B cell (primary cell): Measurements from ENCODE around the gene JPT1. TPM values are rescaled to one million over a fixed set of nuclear protein-coding genes. Genes with fewer than 3 reads are reported as not detected.

Experiments
- ATAC-seq: fragments of 200-7000 bp; cut with Tn5 transposase; one replicate; pipeline ENCODE4 v1.10.0; 2021; ENCODE audit warnings: low read depth, mild to moderate bottlenecking, moderate number of reproducible peaks, moderate library complexity
- CTCF ChIA-PET: fragments of 350-600 bp; sonication (Branson Sonifier 250); formaldehyde crosslinking; loops from one replicate; lab custom pipeline; 2021; ENCODE audit warnings: antibody characterized with exemption, inconsistent platforms; lab: Charles Lee
- POLR2A ChIA-PET: fragments of 350-600 bp; sonication (Branson Sonifier 250); formaldehyde crosslinking; loops from one replicate; lab custom pipeline; 2021; ENCODE audit warnings: antibody characterized with exemption; lab: Charles Lee
- DNase-seq: peaks from one replicate; pipeline ENCODE4 v3.0.0; 2013
- H2AFZ ChIP-seq: 2 replicates; pipeline ENCODE4 v1.6.1; 2012; ENCODE audit warnings: mild to moderate bottlenecking, low read depth, low read length; ENCODE audit not compliant: insufficient read depth, poor library complexity, severe bottlenecking
- H3K27ac ChIP-seq, 2 donors: 1 replicate in 1 of 2; 2 replicates in 1 of 2; pipeline ENCODE4 v1.5.1; 2012 to 2013; ENCODE audit warnings: low read length in 2 of 2, mild to moderate bottlenecking in 2 of 2, moderate library complexity in 1 of 2
- H3K27me3 ChIP-seq, 4 experiments: fragments of 200-600 bp in 1 of 4; sonication (generic) in 1 of 4; replicated peaks in 1 of 4; 1 replicate in 2 of 4; 2 replicates in 2 of 4; pipeline versions ENCODE4 v1.6.1 to v1.7.0; 2013 to 2016; ENCODE audit warnings: low read length in 3 of 4, mild to moderate bottlenecking in 2 of 4, mixed read lengths in 1 of 4, moderate library complexity in 1 of 4; ENCODE audit not compliant: insufficient read depth in 4 of 4, control insufficient read depth in 3 of 4; ENCODE audit errors: control extremely low read depth in 1 of 4
- H3K36me3 ChIP-seq, 2 experiments: replicated peaks in 1 of 2; 1 replicate in 1 of 2; 2 replicates in 1 of 2; pipeline versions ENCODE4 v1.6.1 to v1.7.1; 2013; ENCODE audit warnings: low read length in 1 of 2; ENCODE audit not compliant: insufficient read depth in 2 of 2, control insufficient read depth in 1 of 2; ENCODE audit errors: control extremely low read depth in 1 of 2, extremely low read depth in 1 of 2
- H3K4me1 ChIP-seq, 2 donors: fragments of 200-600 bp in 1 of 2; sonication (generic) in 1 of 2; 1 replicate in 1 of 2; 2 replicates in 1 of 2; pipeline versions ENCODE4 v1.5.1 to v1.6.1; 2013 to 2017; ENCODE audit warnings: low read length in 2 of 2; ENCODE audit not compliant: control insufficient read depth in 2 of 2, insufficient read depth in 2 of 2
- H3K4me2 ChIP-seq: replicated peaks from 2 replicates; pipeline ENCODE3; 2012; ENCODE audit warnings: mild to moderate bottlenecking, low read depth, low read length; ENCODE audit not compliant: poor library complexity, severe bottlenecking
- H3K4me3 ChIP-seq, 5 experiments: fragments of 200-600 bp in 1 of 5; sonication (generic) in 1 of 5; 1 replicate in 3 of 5; 2 replicates in 2 of 5; pipeline versions ENCODE4 v1.5.1 to v1.7.0; 2011 to 2016; ENCODE audit warnings: low read length in 4 of 5, mild to moderate bottlenecking in 4 of 5, low read depth in 2 of 5, control low read depth in 1 of 5, moderate library complexity in 1 of 5; ENCODE audit not compliant: insufficient read depth in 1 of 5; ENCODE audit errors: control extremely low read depth in 1 of 5, extremely low read depth in 1 of 5
- H3K79me2 ChIP-seq: fragments of 200-600 bp; sonication (generic); one replicate; pipeline ENCODE4 v1.6.0; 2016; ENCODE audit warnings: low read length; ENCODE audit not compliant: control insufficient read depth, insufficient read depth
- H3K9ac ChIP-seq: fragments of 200-600 bp; sonication (generic); 2 replicates; pipeline ENCODE4 v1.6.1; 2017; ENCODE audit warnings: mild to moderate bottlenecking, low read length, moderate library complexity
- H3K9me3 ChIP-seq, 3 donors: one replicate each; pipeline versions ENCODE4 v1.6.1 to v1.7.1; 2013; ENCODE audit warnings: low read length in 2 of 3; ENCODE audit not compliant: control insufficient read depth in 2 of 3, insufficient read depth in 1 of 3; ENCODE audit errors: control extremely low read depth in 1 of 3
- H4K20me1 ChIP-seq: 2 replicates; pipeline ENCODE4 v1.6.0; 2012; ENCODE audit warnings: mild to moderate bottlenecking, low read length; ENCODE audit not compliant: insufficient read depth, control insufficient read depth, poor library complexity, severe bottlenecking
- H3K27ac Mint-ChIP-seq: one replicate; pipeline ENCODE4 v1.8.0; 2021; ENCODE audit warnings: mixed read lengths
- H3K27me3 Mint-ChIP-seq: one replicate; pipeline ENCODE4 v1.8.0; 2021; ENCODE audit warnings: mixed read lengths
- H3K4me1 Mint-ChIP-seq: one replicate; pipeline ENCODE4 v1.8.0; 2021; ENCODE audit warnings: mixed read lengths
- H3K4me3 Mint-ChIP-seq: one replicate; pipeline ENCODE4 v1.8.0; 2021; ENCODE audit warnings: mixed read lengths
- H3K9me3 Mint-ChIP-seq: one replicate; pipeline ENCODE4 v1.8.0; 2022; ENCODE audit warnings: mixed read lengths; ENCODE audit not compliant: insufficient read depth
- EZH2 ChIP-seq: IDR thresholded peaks from 2 replicates; pipeline ENCODE4 v1.6.1; 2012; ENCODE audit warnings: borderline replicate concordance, low read depth, mild to moderate bottlenecking, moderate library complexity, low read length; ENCODE audit not compliant: insufficient read depth, poor library complexity, severe bottlenecking
- WGBS: methylation state at CpG from one replicate; pipeline ENCODE4 v1.1.5; 2013; ENCODE audit warnings: missing lambda C conversion rate; ENCODE audit not compliant: insufficient coverage; 5-methylcytosine and 5-hydroxymethylcytosine counted together
- intact Hi-C: fragments of 100-400 bp; cut with micrococcal nuclease; formaldehyde crosslinking; loops from one replicate; pipeline ENCODE4 v1.10.0; 2022
- polyA plus RNA-seq: library from polyadenylated mRNA; depleted of rRNA; stranded (reverse); fragments of >200 nt; gene quantifications from 2 replicates; pipeline ENCODE4 v1.2.3, GENCODE V29; 2012
- total RNA-seq, 2 donors: library from RNA; stranded (reverse); fragments of 120-200 nt in 1 of 2; gene quantifications; 1 replicate in 1 of 2; 2 replicates in 1 of 2; pipeline versions ENCODE4 v1.2.3 to v1.2.4, GENCODE V29; 2013 to 2022
- TF ChIP-seq, protein P1 (sequence below): fragments of 200-600 bp; IDR thresholded peaks from one replicate; pipeline ENCODE4 v1.8.0; 2022; ENCODE audit warnings: antibody characterized with exemption, mild to moderate bottlenecking

Gene JPT1
- total and polyA plus RNA-seq, 2 donors (not counting 1 experiment from before 2014, with no cell fraction given): 34.8 to 37.6 TPM

DNA sequence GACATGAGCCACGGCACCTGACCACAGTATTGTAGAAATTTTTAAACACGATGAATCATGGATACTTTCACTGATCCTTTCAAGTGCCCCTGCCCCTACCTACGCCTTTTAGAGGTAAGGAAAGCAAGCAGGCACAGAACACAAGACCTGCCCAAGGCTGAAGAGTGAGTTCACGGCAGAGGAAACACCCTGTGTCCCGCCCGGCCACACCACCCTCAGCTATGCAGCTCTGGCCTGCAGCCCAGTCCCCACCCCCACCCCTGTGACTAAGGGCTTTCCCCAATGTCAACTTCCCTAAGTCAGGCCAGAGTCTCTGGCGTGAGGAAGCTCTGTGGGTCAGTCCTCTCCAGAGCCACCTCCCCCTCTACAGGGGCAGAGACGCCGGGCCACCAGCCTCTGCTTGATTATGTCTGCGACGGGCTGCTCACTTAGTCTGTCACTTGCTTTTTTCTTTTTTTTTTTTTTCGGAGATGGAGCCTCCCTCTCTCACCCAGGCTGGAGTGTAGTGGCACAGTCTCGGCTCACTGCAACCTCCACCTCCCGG, 58.2 kb downstream of the JPT1 start:
- Mint-ChIP-seq H3K27ac (no peak overlapping the region), H3K9me3 (no peaks in the 10 kb centered on the region), H3K4me3 (no peak overlapping the region), H3K27me3 (no peaks in the 10 kb centered on the region), H3K4me1 (peaks cover 2% of the 10 kb centered on the region)
- TF ChIP-seq EZH2: no peak
- TF ChIP-seq, protein P1, sequence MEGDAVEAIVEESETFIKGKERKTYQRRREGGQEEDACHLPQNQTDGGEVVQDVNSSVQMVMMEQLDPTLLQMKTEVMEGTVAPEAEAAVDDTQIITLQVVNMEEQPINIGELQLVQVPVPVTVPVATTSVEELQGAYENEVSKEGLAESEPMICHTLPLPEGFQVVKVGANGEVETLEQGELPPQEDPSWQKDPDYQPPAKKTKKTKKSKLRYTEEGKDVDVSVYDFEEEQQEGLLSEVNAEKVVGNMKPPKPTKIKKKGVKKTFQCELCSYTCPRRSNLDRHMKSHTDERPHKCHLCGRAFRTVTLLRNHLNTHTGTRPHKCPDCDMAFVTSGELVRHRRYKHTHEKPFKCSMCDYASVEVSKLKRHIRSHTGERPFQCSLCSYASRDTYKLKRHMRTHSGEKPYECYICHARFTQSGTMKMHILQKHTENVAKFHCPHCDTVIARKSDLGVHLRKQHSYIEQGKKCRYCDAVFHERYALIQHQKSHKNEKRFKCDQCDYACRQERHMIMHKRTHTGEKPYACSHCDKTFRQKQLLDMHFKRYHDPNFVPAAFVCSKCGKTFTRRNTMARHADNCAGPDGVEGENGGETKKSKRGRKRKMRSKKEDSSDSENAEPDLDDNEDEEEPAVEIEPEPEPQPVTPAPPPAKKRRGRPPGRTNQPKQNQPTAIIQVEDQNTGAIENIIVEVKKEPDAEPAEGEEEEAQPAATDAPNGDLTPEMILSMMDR: no peak
- DNase-seq (no peak), ATAC-seq (no peak)
- POLR2A ChIA-PET: no interaction called here
- intact Hi-C loops: no loop called here
- 31% methylated on average over 6 of the region's 14 CpGs for WGBS
- Histone ChIP-seq H3K36me3 (peaks cover 0 to 2% of the 10 kb centered on the region in 2 experiments), H3K27ac (no peak overlapping the region), H3K79me2 (no peaks in the 10 kb centered on the region), H2AFZ (no peak overlapping the region), H4K20me1 (no peaks in the 10 kb centered on the region), H3K4me3 (no peak overlapping the region), H3K4me2 (no peak overlapping the region), H3K27me3 (no peaks in the 10 kb centered on the region), H3K4me1 (no peaks in the 10 kb centered on the region), H3K9me3 (no peaks in the 10 kb centered on the region), H3K9ac (no peak overlapping the region)
- CTCF ChIA-PET: no interaction called here

DNA sequence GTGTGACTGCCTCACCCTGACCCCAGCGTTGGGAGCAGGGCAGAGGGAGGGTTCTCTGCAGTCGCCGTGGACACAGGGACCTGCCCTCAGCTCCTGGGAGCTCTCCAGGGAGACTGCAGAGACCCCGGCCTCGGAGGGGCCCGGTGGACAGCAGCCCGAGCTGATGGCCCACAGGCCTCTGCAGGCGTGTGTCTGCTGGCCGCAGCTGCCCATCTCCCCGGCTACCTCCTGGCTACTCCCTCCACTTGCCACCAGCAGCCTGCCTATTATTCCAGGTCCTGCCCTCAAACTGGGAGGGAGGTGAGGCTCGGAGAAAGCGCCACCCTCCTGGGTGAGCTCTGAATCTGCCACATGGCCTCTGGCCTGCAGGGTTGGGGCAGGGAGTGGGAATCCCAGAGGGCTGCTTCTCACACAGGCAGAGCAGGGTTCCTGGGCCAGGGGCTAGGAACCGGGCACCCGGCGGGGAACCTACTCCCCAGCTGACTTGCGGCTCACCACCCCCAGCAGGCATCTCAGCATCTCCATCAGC, 59.4 kb downstream of the JPT1 start:
- no peaks in the 10 kb centered on the region for H3K79me2 ChIP-seq
- Mint-ChIP-seq H3K4me3 (no peak overlapping the region), H3K27me3 (no peaks in the 10 kb centered on the region), H3K4me1 (peaks cover 2% of the 10 kb centered on the region), H3K9me3 (no peaks in the 10 kb centered on the region), H3K27ac (no peak overlapping the region)
- no peaks in the 10 kb centered on the region for H3K27me3 ChIP-seq
- no peaks in the 10 kb centered on the region for H3K4me1 ChIP-seq
- H3K36me3 ChIP-seq: no peaks in the 10 kb centered on the region
- ChIA-PET POLR2A (no interaction called here), CTCF (interaction anchor here (1.3 kb wide), 1 partner anchor 19 kb away, joined by 5 read pairs; no protein-coding TSS in a partner anchor)
- H3K27ac ChIP-seq: no peak overlapping the region
- TF ChIP-seq, protein P1: no peak
- TF ChIP-seq EZH2: no peak
- no peak for DNase-seq
- intact Hi-C loops: no loop called here
- no peaks in the 10 kb centered on the region for H3K9me3 ChIP-seq
- WGBS: 94% methylated on average over 8 of the region's 16 CpGs
- no peaks in the 10 kb centered on the region for H4K20me1 ChIP-seq
- no peak overlapping the region for H3K9ac ChIP-seq
- no peak for ATAC-seq
- H3K4me2 ChIP-seq: no peak overlapping the region
- no peak overlapping the region for H2AFZ ChIP-seq
- no peak overlapping the region for H3K4me3 ChIP-seq
